OCI-LY1 (cell line): ENCODE results near the gene CACNA2D4.

Source experiments
- H2AFZ ChIP-seq: fragments of 200-600 bp; sonication (generic), shearing (Covaris generic); 2 replicates; pipeline ENCODE4 v1.6.0; 2014; ENCODE audit warnings: antibody characterized with exemption, mild to moderate bottlenecking, low read length
- H3F3A ChIP-seq: fragments of 200-600 bp; sonication (generic), shearing (Covaris generic); 2 replicates; pipeline ENCODE4 v1.6.0; 2014; ENCODE audit warnings: mild to moderate bottlenecking, antibody characterized with exemption, low read length, moderate library complexity; ENCODE audit not compliant: insufficient read depth
- H3K27ac ChIP-seq: fragments of 200-600 bp; sonication (generic); 2 replicates; pipeline ENCODE4 v1.5.1; 2014; ENCODE audit warnings: low read length, mixed run types, mild to moderate bottlenecking, low read depth; ENCODE audit not compliant: poor library complexity, severe bottlenecking
- H3K27me3 ChIP-seq: fragments of 200-600 bp; sonication (generic); 2 replicates; pipeline ENCODE4 v1.6.0; 2014; ENCODE audit warnings: antibody characterized with exemption, mild to moderate bottlenecking, low read length, moderate library complexity; ENCODE audit not compliant: insufficient read depth
- H3K36me3 ChIP-seq: fragments of 200-600 bp; sonication (generic); 2 replicates; pipeline ENCODE4 v1.6.1; 2014; ENCODE audit warnings: mild to moderate bottlenecking, antibody characterized with exemption, low read length, moderate library complexity, mixed read lengths; ENCODE audit not compliant: insufficient read depth
- H3K4me1 ChIP-seq: fragments of 200-600 bp; sonication (generic); 2 replicates; pipeline ENCODE4 v1.5.1; 2014; ENCODE audit warnings: mild to moderate bottlenecking, low read length, moderate library complexity; ENCODE audit not compliant: insufficient read depth, severe bottlenecking
- H3K4me2 ChIP-seq: fragments of 200-600 bp; sonication (generic), shearing (Covaris generic); 2 replicates; pipeline ENCODE4 v1.6.1; 2014; ENCODE audit warnings: low read length
- H3K4me3 ChIP-seq: fragments of 200-600 bp; sonication (generic); 2 replicates; pipeline ENCODE4 v1.5.1; 2014; ENCODE audit warnings: low read length, low read depth, mild to moderate bottlenecking, mixed read lengths; ENCODE audit not compliant: poor library complexity, severe bottlenecking
- H3K79me2 ChIP-seq: fragments of 200-600 bp; shearing (Covaris generic); 2 replicates; pipeline ENCODE4 v1.6.1; 2016; ENCODE audit warnings: mixed run types, low read length, mixed read lengths; ENCODE audit not compliant: insufficient read depth
- H3K9ac ChIP-seq: fragments of 200-600 bp; sonication (generic), shearing (Covaris generic); 2 replicates; pipeline ENCODE4 v1.6.1; 2014; ENCODE audit warnings: mild to moderate bottlenecking, low read length, mixed read lengths
- H3K9me2 ChIP-seq: fragments of 200-600 bp; sonication (generic), shearing (Covaris generic); 2 replicates; pipeline ENCODE4 v1.6.1; 2014; ENCODE audit warnings: low read depth, mild to moderate bottlenecking, low read length, mixed read lengths
- H3K9me3 ChIP-seq: fragments of 200-600 bp; shearing (Covaris generic); 2 replicates; pipeline ENCODE4 v1.6.1; 2014; ENCODE audit warnings: low read length, mixed read lengths
- H4K20me1 ChIP-seq: fragments of 200-600 bp; sonication (generic), shearing (Covaris generic); 2 replicates; pipeline ENCODE4 v1.6.0; 2016; ENCODE audit warnings: mild to moderate bottlenecking, low read length; ENCODE audit not compliant: insufficient read depth
- CTCF ChIP-seq: fragments of 200-600 bp; sonication (generic), shearing (Covaris generic); IDR thresholded peaks from 2 replicates; pipeline ENCODE4 v1.5.1; 2017; ENCODE audit warnings: mild to moderate bottlenecking, antibody characterized with exemption, low read length, moderate library complexity, mixed read lengths
- EZH2 ChIP-seq: fragments of 200-600 bp; sonication (generic), shearing (Covaris generic); IDR thresholded peaks from 2 replicates; pipeline ENCODE4 v1.8.0; 2017; ENCODE audit warnings: borderline replicate concordance, mixed run types, mild to moderate bottlenecking, antibody characterized with exemption, low read length, moderate library complexity, mixed read lengths

CACNA2D4 gene

GRCh38 chr12:1890810-1891209, 27.6 kb downstream of the CACNA2D4 start:
- Histone ChIP-seq H3K79me2 (no peaks in the 10 kb centered on the region), H3K4me2 (no peak overlapping the region), H3K9me2 (no peaks in the 10 kb centered on the region), H3K9me3 (peaks cover 5% of the 10 kb centered on the region; the same call in 1 of the 2 replicates), H3K27me3 (peaks cover 7% of the 10 kb centered on the region; the same call in 1 of the 2 replicates), H3K36me3 (no peaks in the 10 kb centered on the region), H4K20me1 (no peaks in the 10 kb centered on the region), H3F3A (no peaks in the 10 kb centered on the region), H3K27ac (no peak overlapping the region), H3K4me1 (no peaks in the 10 kb centered on the region), H3K4me3 (no peak overlapping the region), H3K9ac (no peak overlapping the region), H2AFZ (no peak overlapping the region)
- no peak for TF ChIP-seq EZH2
- no peak for TF ChIP-seq CTCF

GRCh38 chr12:1890119-1890703, 28.2 kb downstream of the CACNA2D4 start:
- no peaks in the 10 kb centered on the region for H3F3A ChIP-seq
- no peaks in the 10 kb centered on the region for H3K79me2 ChIP-seq
- no peaks in the 10 kb centered on the region for H3K4me1 ChIP-seq
- no peaks in the 10 kb centered on the region for H3K36me3 ChIP-seq
- H3K27me3 ChIP-seq = peaks cover 7% of the 10 kb centered on the region; the same call in 1 of the 2 replicates
- no peaks in the 10 kb centered on the region for H3K9me2 ChIP-seq
- no peak overlapping the region for H3K9ac ChIP-seq
- TF ChIP-seq CTCF = no peak
- no peak for TF ChIP-seq EZH2
- H3K9me3 ChIP-seq = peaks cover 5% of the 10 kb centered on the region; the same call in 1 of the 2 replicates
- no peak overlapping the region for H3K4me2 ChIP-seq
- no peak overlapping the region for H3K27ac ChIP-seq
- H3K4me3 ChIP-seq = no peak overlapping the region
- H4K20me1 ChIP-seq = no peaks in the 10 kb centered on the region
- no peak overlapping the region for H2AFZ ChIP-seq

- Histone ChIP-seq H3K36me3 (no peaks in the 10 kb centered on the region), H3K9me3 (peaks cover 5% of the 10 kb centered on the region; the same call in 1 of the 2 replicates), H3K4me1 (no peaks in the 10 kb centered on the region), H3F3A (no peaks in the 10 kb centered on the region), H2AFZ (no peak overlapping the region), H3K9ac (no peak overlapping the region), H3K79me2 (no peaks in the 10 kb centered on the region), H4K20me1 (no peaks in the 10 kb centered on the region), H3K27ac (no peak overlapping the region), H3K27me3 (peaks cover 7% of the 10 kb centered on the region; the same call in 1 of the 2 replicates), H3K4me2 (no peak overlapping the region), H3K9me2 (no peaks in the 10 kb centered on the region), H3K4me3 (no peak overlapping the region)
- TF ChIP-seq EZH2 = no peak
- TF ChIP-seq CTCF = no peak
Measured at GRCh38 chr12:1888923-1889322, 29.5 kb downstream of the CACNA2D4 start.
